DOHH2 (cell line): ENCODE results near the gene PNLIPRP1.

Experiments
- H3F3A ChIP-seq: fragments of 200-600 bp; sonication (generic), shearing (Covaris generic); 2 replicates; pipeline ENCODE4 v1.6.0; 2016; ENCODE audit warnings: antibody characterized with exemption, mild to moderate bottlenecking; ENCODE audit not compliant: control insufficient read depth, insufficient read depth
- H3K27ac ChIP-seq: fragments of 200-600 bp; sonication (generic); 2 replicates; pipeline ENCODE4 v1.5.1; 2014; ENCODE audit warnings: low read depth, mild to moderate bottlenecking, low read length, moderate library complexity
- H3K27me3 ChIP-seq: fragments of 200-600 bp; sonication (generic); 2 replicates; pipeline ENCODE4 v1.6.1; 2014; ENCODE audit warnings: mild to moderate bottlenecking, low read length, mixed read lengths; ENCODE audit not compliant: control insufficient read depth
- H3K36me3 ChIP-seq: fragments of 200-600 bp; sonication (generic); 2 replicates; pipeline ENCODE4 v1.6.1; 2014; ENCODE audit warnings: mild to moderate bottlenecking, low read length, moderate library complexity, mixed read lengths; ENCODE audit not compliant: control insufficient read depth
- H3K4me1 ChIP-seq: fragments of 200-600 bp; sonication (generic); 2 replicates; pipeline ENCODE4 v1.6.1; 2014; ENCODE audit warnings: mild to moderate bottlenecking, low read length, mixed read lengths; ENCODE audit not compliant: control insufficient read depth
- H3K4me2 ChIP-seq: fragments of 200-600 bp; sonication (generic); 2 replicates; pipeline ENCODE4 v1.6.0; 2014; ENCODE audit warnings: mild to moderate bottlenecking, low read length, moderate library complexity
- H3K4me3 ChIP-seq: fragments of 200-600 bp; sonication (generic); 2 replicates; pipeline ENCODE4 v1.5.1; 2014; ENCODE audit warnings: mild to moderate bottlenecking, low read length, mixed read lengths
- H3K79me2 ChIP-seq: fragments of 200-600 bp; sonication (generic); 2 replicates; pipeline ENCODE4 v1.6.1; 2014; ENCODE audit warnings: mild to moderate bottlenecking, low read length, mixed read lengths; ENCODE audit not compliant: control insufficient read depth
- H3K9me2 ChIP-seq: fragments of 200-600 bp; sonication (generic); replicated peaks from 2 replicates; pipeline ENCODE4 v1.6.1; 2014; ENCODE audit warnings: mild to moderate bottlenecking, low read length, mixed read lengths; ENCODE audit not compliant: control insufficient read depth
- H3K9me3 ChIP-seq: fragments of 200-600 bp; sonication (generic); 2 replicates; pipeline ENCODE4 v1.6.1; 2014; ENCODE audit warnings: antibody characterized with exemption, low read length, mixed read lengths; ENCODE audit not compliant: control insufficient read depth, insufficient read depth
- H4K20me1 ChIP-seq: fragments of 200-600 bp; sonication (generic); 2 replicates; pipeline ENCODE4 v1.6.0; 2014; ENCODE audit warnings: low read depth, mild to moderate bottlenecking, antibody characterized with exemption, low read length, moderate library complexity; ENCODE audit not compliant: control insufficient read depth, insufficient read depth
- EZH2phosphoT487 ChIP-seq: fragments of 200-600 bp; sonication (generic); IDR thresholded peaks from 2 replicates; pipeline ENCODE4 v1.6.1; 2017; ENCODE audit warnings: borderline replicate concordance, mild to moderate bottlenecking, antibody characterized with exemption, low read length, moderate library complexity, mixed read lengths
- TF ChIP-seq, protein P1 (sequence below): fragments of 200-600 bp; sonication (generic); IDR thresholded peaks from one replicate; pipeline ENCODE4 v1.5.1; 2014; ENCODE audit warnings: antibody characterized with exemption, mild to moderate bottlenecking, low read depth, low read length; ENCODE audit not compliant: poor library complexity, severe bottlenecking

PNLIPRP1 gene

DNA sequence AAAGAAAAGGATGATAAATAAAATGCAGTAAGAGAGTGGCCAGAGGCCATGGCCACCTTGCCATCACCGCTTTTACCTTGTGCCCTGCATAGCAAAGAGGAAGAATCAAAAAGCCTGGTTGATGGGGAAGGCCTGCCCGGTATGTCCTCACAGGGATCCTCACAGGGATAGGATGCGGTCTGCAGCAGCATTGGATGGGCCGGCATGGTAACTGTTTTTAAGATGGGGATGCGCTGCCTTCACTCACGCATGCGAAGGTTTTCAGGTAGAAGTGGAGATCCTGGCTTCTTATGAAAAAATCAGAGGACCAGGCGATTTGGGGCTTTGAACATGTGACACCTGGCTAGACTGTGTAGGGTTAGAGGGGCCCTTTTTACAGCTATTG, 42.4 kb downstream of the PNLIPRP1 start:
- Histone ChIP-seq H3F3A (no peaks in the 10 kb centered on the region), H3K9me2 (no peaks in the 10 kb centered on the region), H3K4me3 (no peak overlapping the region), H3K9me3 (no peaks in the 10 kb centered on the region), H3K27ac (no peak overlapping the region), H3K36me3 (no peaks in the 10 kb centered on the region), H4K20me1 (no peaks in the 10 kb centered on the region), H3K27me3 (no peaks in the 10 kb centered on the region), H3K4me2 (no peak overlapping the region), H3K79me2 (no peaks in the 10 kb centered on the region), H3K4me1 (no peaks in the 10 kb centered on the region)
- no peak for TF ChIP-seq EZH2phosphoT487
- TF ChIP-seq, protein P1, sequence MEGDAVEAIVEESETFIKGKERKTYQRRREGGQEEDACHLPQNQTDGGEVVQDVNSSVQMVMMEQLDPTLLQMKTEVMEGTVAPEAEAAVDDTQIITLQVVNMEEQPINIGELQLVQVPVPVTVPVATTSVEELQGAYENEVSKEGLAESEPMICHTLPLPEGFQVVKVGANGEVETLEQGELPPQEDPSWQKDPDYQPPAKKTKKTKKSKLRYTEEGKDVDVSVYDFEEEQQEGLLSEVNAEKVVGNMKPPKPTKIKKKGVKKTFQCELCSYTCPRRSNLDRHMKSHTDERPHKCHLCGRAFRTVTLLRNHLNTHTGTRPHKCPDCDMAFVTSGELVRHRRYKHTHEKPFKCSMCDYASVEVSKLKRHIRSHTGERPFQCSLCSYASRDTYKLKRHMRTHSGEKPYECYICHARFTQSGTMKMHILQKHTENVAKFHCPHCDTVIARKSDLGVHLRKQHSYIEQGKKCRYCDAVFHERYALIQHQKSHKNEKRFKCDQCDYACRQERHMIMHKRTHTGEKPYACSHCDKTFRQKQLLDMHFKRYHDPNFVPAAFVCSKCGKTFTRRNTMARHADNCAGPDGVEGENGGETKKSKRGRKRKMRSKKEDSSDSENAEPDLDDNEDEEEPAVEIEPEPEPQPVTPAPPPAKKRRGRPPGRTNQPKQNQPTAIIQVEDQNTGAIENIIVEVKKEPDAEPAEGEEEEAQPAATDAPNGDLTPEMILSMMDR = no peak

DNA sequence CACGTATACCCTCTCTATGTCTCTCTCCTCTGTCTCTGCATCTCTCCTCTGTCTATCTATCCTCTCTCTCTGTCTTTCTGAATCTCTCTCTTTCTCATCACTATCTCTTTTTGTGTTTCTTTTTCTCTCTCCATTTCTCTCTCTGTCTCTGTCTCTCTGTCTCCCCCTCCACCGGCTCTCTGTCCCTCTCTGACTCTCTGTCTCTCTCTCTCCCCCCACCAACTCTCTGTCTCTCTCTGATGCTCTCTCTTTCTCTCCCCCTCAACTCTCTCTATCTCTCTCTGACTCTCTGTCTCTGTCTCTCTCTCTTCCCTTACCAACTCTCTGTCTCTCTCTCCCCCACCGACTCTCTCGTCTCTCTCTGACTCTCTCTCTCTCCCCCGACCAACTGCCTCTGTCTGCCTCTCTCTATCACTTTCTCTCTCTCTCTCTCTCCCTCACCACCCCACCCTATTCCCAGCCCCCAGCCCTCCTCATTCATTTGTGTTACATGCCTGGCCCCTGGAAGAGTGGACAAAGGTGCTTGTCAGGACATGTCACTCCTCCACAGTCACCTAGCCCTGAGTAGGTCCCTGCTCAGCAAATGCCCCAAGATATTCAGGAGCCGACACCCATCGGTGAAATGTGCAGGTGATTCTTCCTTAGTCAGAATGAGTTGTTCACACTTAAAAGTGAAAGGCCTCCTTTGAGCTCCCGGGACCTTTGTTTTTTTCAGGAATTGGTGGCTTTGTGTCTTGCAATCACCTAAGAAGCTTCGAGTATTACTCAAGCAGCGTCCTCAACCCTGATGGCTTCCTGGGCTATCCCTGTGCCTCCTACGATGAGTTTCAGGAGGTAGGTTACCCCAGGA, 43.6 kb downstream of the PNLIPRP1 start:
- H3K4me3 ChIP-seq = no peak overlapping the region

DNA sequence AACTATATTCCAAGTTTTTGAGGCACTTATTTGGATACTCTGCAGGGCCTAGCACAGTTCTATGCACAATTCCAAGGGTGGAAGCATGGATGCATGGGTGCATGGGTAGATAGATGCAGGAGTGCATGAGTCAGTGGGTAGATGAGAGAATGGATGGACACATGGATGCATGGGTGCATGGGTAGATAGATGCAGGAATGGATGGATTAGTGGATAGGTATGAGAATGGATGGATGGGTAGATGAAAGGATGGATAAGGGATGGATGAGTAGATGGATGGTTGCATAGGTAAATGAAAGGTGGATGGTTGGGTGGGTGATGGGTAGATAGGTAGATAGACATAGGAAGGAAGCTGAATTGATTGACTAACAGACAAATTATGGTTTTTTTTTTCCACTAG, 45.6 kb downstream of the PNLIPRP1 start:
- H3K27me3 ChIP-seq = no peaks in the 10 kb centered on the region
- no peaks in the 10 kb centered on the region for H3K9me2 ChIP-seq
- no peak for TF ChIP-seq EZH2phosphoT487
- TF ChIP-seq, protein P1 = no peak
- no peaks in the 10 kb centered on the region for H3F3A ChIP-seq
- H4K20me1 ChIP-seq = no peaks in the 10 kb centered on the region
- no peak overlapping the region for H3K4me3 ChIP-seq
- no peaks in the 10 kb centered on the region for H3K9me3 ChIP-seq
- no peaks in the 10 kb centered on the region for H3K4me1 ChIP-seq
- H3K27ac ChIP-seq = no peak overlapping the region
- no peak overlapping the region for H3K4me2 ChIP-seq
- H3K79me2 ChIP-seq = no peaks in the 10 kb centered on the region
- H3K36me3 ChIP-seq = no peaks in the 10 kb centered on the region

More for the DNA sequence above, 43.6 kb downstream of the PNLIPRP1 start:
- H3F3A ChIP-seq = no peaks in the 10 kb centered on the region
- no peak overlapping the region for H3K27ac ChIP-seq
- no peak overlapping the region for H3K4me2 ChIP-seq
- H3K79me2 ChIP-seq = no peaks in the 10 kb centered on the region
- H3K4me1 ChIP-seq = no peaks in the 10 kb centered on the region
- no peaks in the 10 kb centered on the region for H3K9me2 ChIP-seq
- no peaks in the 10 kb centered on the region for H4K20me1 ChIP-seq
- TF ChIP-seq, protein P1 = no peak
- no peak for TF ChIP-seq EZH2phosphoT487
- H3K27me3 ChIP-seq = no peaks in the 10 kb centered on the region
- H3K36me3 ChIP-seq = no peaks in the 10 kb centered on the region
- H3K9me3 ChIP-seq = no peaks in the 10 kb centered on the region
